Transverse colon (tissue), 4 donors: ENCODE results near the gene AKAP7.
"Not testable (repeated sequence)": the region's sequence is repeated elsewhere in the genome, so short reads cannot be mapped to it uniquely, and the experiment has no call there.

ENCODE experiments used
- CTCF ChIP-seq, 5 experiments: fragments of 200-600 bp in 3 of 5; fragments of 450-650 bp in 2 of 5; sonication (generic) in 3 of 5; IDR thresholded peaks; 1 replicate in 2 of 5; 2 replicates in 3 of 5; pipeline ENCODE4 v1.5.1; 2016 to 2017; ENCODE audit warnings: antibody characterized with exemption in 5 of 5, inconsistent platforms in 3 of 5, mild to moderate bottlenecking in 2 of 5, moderate library complexity in 1 of 5
- POLR2AphosphoS5 ChIP-seq, 3 donors: sonication (generic); formaldehyde crosslinking; IDR thresholded peaks; one replicate each; pipeline ENCODE4 v1.6.1; 2016; ENCODE audit warnings: antibody characterized with exemption in 3 of 3

GRCh38 chr6:131325669-131326068, 190.4 kb downstream of the AKAP7 start:
- TF ChIP-seq CTCF, POLR2AphosphoS5 (IDR thresholded peaks at IDR 0.05): not testable (repeated sequence)
